ENCODE results near the gene FMO4.

GRCh38 chr1:171357179-171357578 is 43.2 kb downstream of the FMO4 start:
- TF ChIP-seq CTCF (IDR thresholded peaks at IDR 0.05 in 2 of 3, conservative IDR thresholded peaks at IDR 0.05 in 1 of 3; ENCODE audit: control insufficient read depth in 2 of 3, extremely low read depth in 1 of 3, insufficient read depth in 1 of 3, low read depth in 3 of 3, low read length in 3 of 3): no peak
- no peak for TF ChIP-seq RB1 (IDR thresholded peaks at IDR 0.05; ENCODE audit: borderline replicate concordance)
- no peak for TF ChIP-seq TAF1 (IDR thresholded peaks at IDR 0.05; ENCODE audit: borderline replicate concordance, low read depth, low read length)
- TF ChIP-seq RAD21 (IDR thresholded peaks at IDR 0.05; ENCODE audit: insufficient read depth, low read depth, low read length): no peak
